GM12878 (cell line): Measurements from ENCODE around the gene ADISSP. TPM values are rescaled to one million over a fixed set of nuclear protein-coding genes. Genes with fewer than 3 reads are reported as not detected.

ENCODE experiments used
- EGR1 ChIP-seq, 2 experiments: IDR thresholded peaks; 1 replicate in 1 of 2; 2 replicates in 1 of 2; pipeline ENCODE4 v1.6.1; 2011 to 2012; ENCODE audit warnings: low read depth in 2 of 2, low read length in 2 of 2, borderline replicate concordance in 1 of 2, mild to moderate bottlenecking in 1 of 2, moderate library complexity in 1 of 2
- EZH2 ChIP-seq: IDR thresholded peaks from 2 replicates; pipeline ENCODE4 v1.6.1; 2012; ENCODE audit warnings: low read depth, mild to moderate bottlenecking, control low read depth, inconsistent platforms, low read length, borderline replicate concordance; ENCODE audit not compliant: control insufficient read depth
- HDGF ChIP-seq: fragments of 450-650 bp; IDR thresholded peaks from 2 replicates; pipeline ENCODE4 v1.6.1; 2016; ENCODE audit warnings: antibody characterized with exemption
- JUND ChIP-seq: IDR thresholded peaks from 2 replicates; pipeline ENCODE4 v1.6.1; 2012; ENCODE audit warnings: low read depth, mild to moderate bottlenecking, low read length, improper control_type of control experiment, moderate library complexity
- STAT1 ChIP-seq: fragments of 450-650 bp; conservative IDR thresholded peaks from 2 replicates; pipeline ENCODE4 v1.6.1; 2014; ENCODE audit warnings: antibody characterized with exemption, mild to moderate bottlenecking
- SUPT20H ChIP-seq: IDR thresholded peaks from 2 replicates; pipeline ENCODE4 v1.6.1; 2011; ENCODE audit warnings: low read depth, mild to moderate bottlenecking, low read length, moderate library complexity, borderline replicate concordance; ENCODE audit not compliant: control insufficient read depth
- ZNF687 ChIP-seq: fragments of 450-650 bp; IDR thresholded peaks from 2 replicates; pipeline ENCODE4 v1.6.1; 2017; ENCODE audit warnings: mild to moderate bottlenecking, moderate library complexity
- polyA plus RNA-seq, 11 experiments: library from polyadenylated mRNA; depleted of rRNA in 4 of 11; unstranded in 6 of 11; stranded (reverse) in 5 of 11; fragments of >200 nt; fragmentation: Nextera tagmentation in 4 of 11; fragmentation: Illumina TruSeq in 1 of 11; extraction: Ambion mirVana in 4 of 11; extraction: Trizol in 1 of 11; gene quantifications; 1 replicate in 1 of 11; 2 replicates in 10 of 11; pipeline versions ENCODE4 v1.2.1 to v1.2.3, GENCODE V29; 2011 to 2016; ENCODE audit warnings: inconsistent platforms in 2 of 11, missing spikeins in 2 of 11, low read depth in 1 of 11
- total RNA-seq, 4 experiments: library from RNA; depleted of rRNA in 3 of 4; stranded (reverse); fragments of >200 nt in 3 of 4; fragmentation: Illumina TruSeq in 1 of 4; extraction: Trizol in 1 of 4; gene quantifications; 2 replicates each; pipeline versions ENCODE4 v1.2.1 to v1.2.3, GENCODE V29; 2013 to 2021
- TF ChIP-seq, protein P1 (sequence below): fragments of 450-650 bp; IDR thresholded peaks from 2 replicates; pipeline ENCODE4 v1.6.1; 2018; ENCODE audit warnings: mild to moderate bottlenecking, low read depth, moderate library complexity; ENCODE audit not compliant: partially characterized antibody

The ADISSP gene
- total and polyA plus RNA-seq, 10 of the 15 experiments (the other 5 are each of a cell fraction or from before 2014, with no cell fraction given): 0.80 to 96.3 (median 38.6) TPM

DNA sequence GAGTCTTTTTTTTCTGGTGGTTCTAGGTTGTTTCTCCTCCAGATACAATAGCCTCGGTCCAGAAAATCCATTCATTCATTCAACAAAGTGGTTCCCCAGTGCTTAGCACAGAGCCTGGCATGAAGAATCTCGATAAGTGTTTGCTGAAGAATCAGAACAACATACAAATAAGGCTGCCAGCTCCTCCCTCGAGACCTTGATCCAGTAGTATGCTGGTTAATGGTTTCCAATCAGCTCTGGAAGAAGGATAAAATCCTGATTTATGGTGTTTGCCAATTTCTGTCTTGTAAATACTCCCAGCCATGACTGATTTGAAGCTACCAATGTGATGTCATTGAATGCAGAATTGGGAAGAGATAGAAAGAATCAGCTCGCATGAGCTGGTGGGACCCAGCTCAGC, 31.8 kb downstream of the ADISSP start (continued):
- TF ChIP-seq, protein P1, sequence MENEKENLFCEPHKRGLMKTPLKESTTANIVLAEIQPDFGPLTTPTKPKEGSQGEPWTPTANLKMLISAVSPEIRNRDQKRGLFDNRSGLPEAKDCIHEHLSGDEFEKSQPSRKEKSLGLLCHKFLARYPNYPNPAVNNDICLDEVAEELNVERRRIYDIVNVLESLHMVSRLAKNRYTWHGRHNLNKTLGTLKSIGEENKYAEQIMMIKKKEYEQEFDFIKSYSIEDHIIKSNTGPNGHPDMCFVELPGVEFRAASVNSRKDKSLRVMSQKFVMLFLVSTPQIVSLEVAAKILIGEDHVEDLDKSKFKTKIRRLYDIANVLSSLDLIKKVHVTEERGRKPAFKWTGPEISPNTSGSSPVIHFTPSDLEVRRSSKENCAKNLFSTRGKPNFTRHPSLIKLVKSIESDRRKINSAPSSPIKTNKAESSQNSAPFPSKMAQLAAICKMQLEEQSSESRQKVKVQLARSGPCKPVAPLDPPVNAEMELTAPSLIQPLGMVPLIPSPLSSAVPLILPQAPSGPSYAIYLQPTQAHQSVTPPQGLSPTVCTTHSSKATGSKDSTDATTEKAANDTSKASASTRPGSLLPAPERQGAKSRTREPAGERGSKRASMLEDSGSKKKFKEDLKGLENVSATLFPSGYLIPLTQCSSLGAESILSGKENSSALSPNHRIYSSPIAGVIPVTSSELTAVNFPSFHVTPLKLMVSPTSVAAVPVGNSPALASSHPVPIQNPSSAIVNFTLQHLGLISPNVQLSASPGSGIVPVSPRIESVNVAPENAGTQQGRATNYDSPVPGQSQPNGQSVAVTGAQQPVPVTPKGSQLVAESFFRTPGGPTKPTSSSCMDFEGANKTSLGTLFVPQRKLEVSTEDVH: no peak
- TF ChIP-seq EGR1 (IDR thresholded peaks at IDR 0.05; ENCODE audit: borderline replicate concordance in 1 of 2, low read depth in 2 of 2, low read length in 2 of 2): no peak
- no peak for TF ChIP-seq ZNF687
- TF ChIP-seq EZH2: no peak
- TF ChIP-seq SUPT20H: no peak
- no peak for TF ChIP-seq JUND
- TF ChIP-seq STAT1: no peak
- no peak for TF ChIP-seq HDGF
